Panc1 (cell line): ENCODE measurements around the gene AP3D1. TPM values are rescaled to one million over a fixed set of nuclear protein-coding genes. Genes with fewer than 3 reads are reported as not detected.

Experiments
- ATAC-seq: fragments of 200-7000 bp; cut with Tn5 transposase; 2 replicates; pipeline ENCODE4 v1.9.1; 2020; ENCODE audit warnings: mild to moderate bottlenecking, moderate library complexity
- BruUV-seq: library from RNA; stranded (reverse); fragments of 400-500 nt; replicated peaks from 2 replicates; lab custom pipeline; 2021; lab: Mats Ljungman, UMichigan
- CTCF ChIA-PET: fragments of 300-600 bp; sonication (Branson Sonifier 250); formaldehyde crosslinking; loops from one replicate; lab custom pipeline; 2022; ENCODE audit warnings: antibody characterized with exemption; lab: Charles Lee
- POLR2A ChIA-PET: fragments of 300-600 bp; sonication (Branson Sonifier 250); formaldehyde crosslinking; loops from one replicate; lab custom pipeline; 2022; ENCODE audit warnings: antibody characterized with exemption; lab: Charles Lee
- DNase-seq: peaks from one replicate; pipeline ENCODE4 v3.0.0-alpha.2; 2010; ENCODE audit warnings: low read depth, low spot score
- H3K27ac ChIP-seq: 2 replicates; pipeline ENCODE4 v1.5.1; 2011; ENCODE audit warnings: mild to moderate bottlenecking, low read length, inconsistent platforms
- H3K27me3 ChIP-seq: fragments of 200-500 bp; sonication (Bioruptor generic); 2 replicates; pipeline ENCODE4 v1.6.0; 2014; ENCODE audit warnings: low read length, inconsistent platforms; ENCODE audit not compliant: control insufficient read depth, insufficient read depth
- H3K36me3 ChIP-seq: fragments of 200-500 bp; sonication (Bioruptor generic); 2 replicates; pipeline ENCODE4 v1.5.1; 2014; ENCODE audit warnings: inconsistent platforms, mild to moderate bottlenecking, low read length, moderate library complexity; ENCODE audit not compliant: control insufficient read depth, insufficient read depth
- H3K4me1 ChIP-seq: 2 replicates; pipeline ENCODE4 v1.5.1; 2011; ENCODE audit warnings: inconsistent platforms, mild to moderate bottlenecking, low read length, moderate library complexity; ENCODE audit not compliant: control insufficient read depth, insufficient read depth
- H3K4me3 ChIP-seq, 2 experiments: 2 replicates each; pipeline ENCODE4 v1.5.1; 2011 to 2012; ENCODE audit warnings: low read depth in 2 of 2, low read length in 2 of 2, mild to moderate bottlenecking in 2 of 2, inconsistent platforms in 1 of 2, moderate library complexity in 1 of 2
- H3K9me3 ChIP-seq: fragments of 200-500 bp; sonication (Bioruptor generic); 2 replicates; pipeline ENCODE4 v1.5.1; 2014; ENCODE audit warnings: low read depth, mild to moderate bottlenecking, inconsistent platforms, low read length, moderate library complexity; ENCODE audit not compliant: control insufficient read depth, insufficient read depth
- POLR2AphosphoS5 ChIP-seq: IDR thresholded peaks from 2 replicates; pipeline ENCODE4 v1.6.1; 2012; ENCODE audit warnings: mild to moderate bottlenecking, low read depth, low read length, moderate library complexity
- REST ChIP-seq, 2 experiments: IDR thresholded peaks; 2 replicates each; pipeline ENCODE4 v1.6.1; 2011 to 2012; ENCODE audit warnings: low read depth in 2 of 2, control low read depth in 1 of 2, low read length in 1 of 2, mild to moderate bottlenecking in 1 of 2, moderate library complexity in 1 of 2; ENCODE audit not compliant: insufficient read depth in 1 of 2
- SIN3A ChIP-seq: IDR thresholded peaks from 2 replicates; pipeline ENCODE4 v1.6.1; 2012; ENCODE audit warnings: low read depth, mild to moderate bottlenecking, low read length, moderate library complexity, borderline replicate concordance; ENCODE audit not compliant: insufficient read depth
- TCF7L2 ChIP-seq: IDR thresholded peaks from 2 replicates; pipeline ENCODE4 v1.6.1; 2011; ENCODE audit warnings: mild to moderate bottlenecking, low read depth, low read length, inconsistent platforms
- in situ Hi-C: cut with HindIII; loops from 2 replicates; pipeline ENCODE4 v1.10.0; 2016; ENCODE audit warnings: low sequenced_read_pairs, low pct_unique_long_range_greater_than_20kb
- intact Hi-C: fragments of 100-400 bp; cut with micrococcal nuclease; formaldehyde crosslinking; loops from one replicate; pipeline ENCODE4 v1.10.0; 2022; ENCODE audit not compliant: unreplicated experiment
- total RNA-seq: library from RNA; stranded (reverse); gene quantifications from one replicate; pipeline ENCODE4 v1.2.1, GENCODE V29; 2021; ENCODE audit not compliant: unreplicated experiment
- TF ChIP-seq, protein P1 (sequence below): fragments of 450-650 bp; IDR thresholded peaks from 2 replicates; pipeline ENCODE4 v1.5.1; 2017; ENCODE audit warnings: mild to moderate bottlenecking

AP3D1 gene
- total RNA-seq, 1 experiment from 2014 or later, result 167 TPM

DNA sequence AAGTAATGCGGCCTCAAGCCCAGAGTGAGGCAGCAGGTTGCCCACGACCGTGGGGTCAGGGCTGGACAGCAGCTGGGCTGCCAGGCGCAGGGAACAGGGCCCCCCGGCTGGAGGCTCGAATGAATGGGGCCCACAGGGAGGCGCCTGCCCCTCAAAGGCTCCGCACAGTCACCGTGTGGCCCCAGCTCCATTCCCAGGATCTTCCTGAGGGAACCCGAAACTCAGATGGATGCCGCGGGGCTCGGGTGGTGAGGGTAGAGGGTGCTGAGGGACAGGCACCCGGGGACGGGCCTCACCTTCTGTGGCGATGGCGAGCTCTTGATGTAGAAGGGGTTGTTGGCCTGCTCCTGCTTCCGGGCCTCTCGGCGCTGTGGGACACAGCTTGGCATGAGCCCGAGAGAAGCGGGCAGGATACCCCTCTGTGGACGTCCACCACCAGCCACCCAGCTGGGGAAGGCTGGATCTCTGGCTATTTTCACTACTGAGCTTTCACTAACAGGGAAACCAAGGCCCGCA, 35.4 kb downstream of the AP3D1 start:
- ChIA-PET POLR2A (no interaction called here), CTCF (no interaction called here)
- H3K27ac ChIP-seq, result no peak overlapping the region
- no peak for TF ChIP-seq SIN3A
- H3K4me3 ChIP-seq, result no peak overlapping the region
- BruUV-seq, result no TSS peak
- in situ Hi-C loops, result no loop called here
- no peaks in the 10 kb centered on the region for H3K4me1 ChIP-seq
- DNase-seq, result no peak
- intact Hi-C loops, result no loop called here
- H3K9me3 ChIP-seq, result no peaks in the 10 kb centered on the region
- H3K36me3 ChIP-seq, result no peaks in the 10 kb centered on the region; the same call in 1 of the 2 replicates
- H3K27me3 ChIP-seq, result no peaks in the 10 kb centered on the region
- ATAC-seq, result no peak

- POLR2A ChIA-PET, result no interaction called here
- DNase-seq (no peak), ATAC-seq (no peak)
- H3K4me3 ChIP-seq, result no peak overlapping the region
- in situ Hi-C loops, result no loop called here
- no peak overlapping the region for H3K27ac ChIP-seq
- intact Hi-C loops, result no loop called here
- TF ChIP-seq, protein P1, sequence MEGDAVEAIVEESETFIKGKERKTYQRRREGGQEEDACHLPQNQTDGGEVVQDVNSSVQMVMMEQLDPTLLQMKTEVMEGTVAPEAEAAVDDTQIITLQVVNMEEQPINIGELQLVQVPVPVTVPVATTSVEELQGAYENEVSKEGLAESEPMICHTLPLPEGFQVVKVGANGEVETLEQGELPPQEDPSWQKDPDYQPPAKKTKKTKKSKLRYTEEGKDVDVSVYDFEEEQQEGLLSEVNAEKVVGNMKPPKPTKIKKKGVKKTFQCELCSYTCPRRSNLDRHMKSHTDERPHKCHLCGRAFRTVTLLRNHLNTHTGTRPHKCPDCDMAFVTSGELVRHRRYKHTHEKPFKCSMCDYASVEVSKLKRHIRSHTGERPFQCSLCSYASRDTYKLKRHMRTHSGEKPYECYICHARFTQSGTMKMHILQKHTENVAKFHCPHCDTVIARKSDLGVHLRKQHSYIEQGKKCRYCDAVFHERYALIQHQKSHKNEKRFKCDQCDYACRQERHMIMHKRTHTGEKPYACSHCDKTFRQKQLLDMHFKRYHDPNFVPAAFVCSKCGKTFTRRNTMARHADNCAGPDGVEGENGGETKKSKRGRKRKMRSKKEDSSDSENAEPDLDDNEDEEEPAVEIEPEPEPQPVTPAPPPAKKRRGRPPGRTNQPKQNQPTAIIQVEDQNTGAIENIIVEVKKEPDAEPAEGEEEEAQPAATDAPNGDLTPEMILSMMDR, result no peak
- no peak for TF ChIP-seq POLR2AphosphoS5
- TF ChIP-seq REST (IDR thresholded peaks at IDR 0.05; ENCODE audit: insufficient read depth in 1 of 2, low read depth in 2 of 2, low read length in 1 of 2), result no peak
- H3K27me3 ChIP-seq, result no peaks in the 10 kb centered on the region
- CTCF ChIA-PET, result no interaction called here
- no peaks in the 10 kb centered on the region for H3K36me3 ChIP-seq
- no peaks in the 10 kb centered on the region for H3K4me1 ChIP-seq
- no TSS peak for BruUV-seq
- H3K9me3 ChIP-seq, result no peaks in the 10 kb centered on the region
These were observed 36.0 kb downstream of the AP3D1 start for GRCh38 chr19:2115324-2115723.

DNA sequence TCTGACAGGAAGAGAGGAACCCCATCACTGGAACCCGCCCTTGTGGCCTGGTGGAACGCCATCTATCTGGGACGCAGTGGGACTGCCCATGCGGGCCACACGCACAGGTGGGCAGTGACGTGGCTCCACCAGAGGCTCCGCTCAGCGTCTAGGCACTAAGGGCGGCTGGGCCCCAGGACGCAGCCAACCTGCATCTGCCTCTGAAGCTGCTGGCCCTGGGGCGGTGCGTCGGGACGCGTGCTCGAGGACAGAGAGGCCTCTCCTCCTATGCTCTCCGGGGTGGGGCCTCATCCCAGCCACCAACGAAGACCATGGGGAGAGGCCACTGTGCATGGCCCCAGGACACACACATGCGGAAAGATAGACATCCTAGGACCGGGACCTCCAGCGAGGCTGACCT, 36.5 kb downstream of the AP3D1 start:
- ChIA-PET CTCF (no interaction called here), POLR2A (no interaction called here)
- Histone ChIP-seq H3K27ac (no peak overlapping the region), H3K36me3 (no peaks in the 10 kb centered on the region), H3K4me3 (no peak overlapping the region), H3K9me3 (no peaks in the 10 kb centered on the region), H3K4me1 (no peaks in the 10 kb centered on the region), H3K27me3 (no peaks in the 10 kb centered on the region)
- TF ChIP-seq, protein P1, result no peak
- TF ChIP-seq POLR2AphosphoS5 (no peak), SIN3A (no peak), REST (IDR thresholded peaks at IDR 0.05; ENCODE audit: insufficient read depth in 1 of 2, low read depth in 2 of 2, low read length in 1 of 2) (no peak), TCF7L2 (no peak)
- BruUV-seq, result no TSS peak
- intact Hi-C loops (no loop called here), in situ Hi-C loops (no loop called here)
- ATAC-seq (no peak), DNase-seq (no peak)
